ENCODE measurements around the gene EIF2S3. TPM values are rescaled to one million over a fixed set of nuclear protein-coding genes. Genes with fewer than 3 reads are reported as not detected.
A peak's percentile ranks its signal among the peaks of the same experiment; 100 is the strongest.

Gene EIF2S3
- total RNA-seq (100 to 1,000 TPM; 259 to 277 TPM), polyA plus RNA-seq (95.6 TPM)

- peak within 1 kb of the TSS in 2 of 8 donors; percentile 99 to 100 for H3K27ac Mint-ChIP-seq
These were observed at the start of gene EIF2S3 for GRCh38 chrX:24054182-24055042. TSS of gene EIF2S3 (plus strand) at chrX:24054956. CDS start at chrX:24054969, 13 bp downstream.

DNA sequence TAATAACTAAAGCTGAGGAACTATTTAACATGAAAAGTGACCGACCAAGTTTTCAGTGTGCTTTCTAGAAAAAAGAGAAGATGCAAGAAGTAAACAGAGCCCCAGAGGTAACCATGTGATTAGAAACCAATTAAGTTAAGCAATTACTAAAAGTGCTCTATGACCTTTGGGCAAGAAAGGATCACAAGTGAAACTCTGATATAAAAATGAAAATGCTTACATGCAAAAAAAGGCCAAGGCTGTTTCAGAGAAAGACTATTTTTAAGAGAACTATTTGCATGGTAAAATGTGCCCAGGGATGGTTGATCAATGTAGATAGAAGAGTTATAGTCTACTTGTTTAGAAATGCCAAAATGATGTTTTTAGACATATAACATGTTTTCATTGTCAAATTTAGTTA is 49.7 kb upstream of the EIF2S3 start:
- Histone ChIP-seq H3K4me1 (ENCODE audit: insufficient read depth, low read length) (no peaks in the 10 kb centered on the region), H3K27ac (ENCODE audit: low read depth, low read length) (no peak overlapping the region), H3K9me3 (ENCODE audit: low read length) (no peaks in the 10 kb centered on the region), H3K27me3 (ENCODE audit: insufficient read depth, low read length, poor library complexity, severe bottlenecking) (no peaks in the 10 kb centered on the region), H3K4me3 (ENCODE audit: low read length) (no peak overlapping the region), H3K36me3 (ENCODE audit: insufficient read depth, low read length) (no peaks in the 10 kb centered on the region)
- Mint-ChIP-seq H3K4me3 (no peak overlapping the region), H3K9me3 (peaks cover 0 to 2% (median 0%) of the 10 kb centered on the region in 5 donors), H3K4me1 (peaks cover 11 to 22% (median 20%) of the 10 kb centered on the region in 3 donors), H3K36me3 (peaks cover 1 to 32% (median 2%) of the 10 kb centered on the region in 3 donors), H3K27ac (no peak overlapping the region), H3K27me3 (peaks cover 0 to 10% of the 10 kb centered on the region in 2 donors)
- no peak for DNase-seq
- POLR2A ChIA-PET = no interaction called here
- CTCF ChIA-PET = no interaction called here

More at GRCh38 chrX:24054182-24055042, at the start of gene EIF2S3:
- peak within 1 kb of the TSS; percentile 90 for H3K4me3 ChIP-seq (ENCODE audit: low read length)
- H3K9me3 ChIP-seq (ENCODE audit: low read length) = no peaks in the 10 kb centered on the region
- no peaks in the 10 kb centered on the region for H3K9me3 Mint-ChIP-seq
- CTCF ChIA-PET = interaction anchor here (0.6 to 4.6 kb wide), 33 partner anchors 12 to 424 kb away, joined by 3 to 47 read pairs (median 4); partner anchors contain the start of genes APOO, CXorf58, KLHL15 and PRDX4
- no peaks in the 10 kb centered on the region for H3K36me3 ChIP-seq (ENCODE audit: insufficient read depth, low read length)
- peak within 1 kb of the TSS in 1 of 7 donors; percentile 95 for H3K4me3 Mint-ChIP-seq
- peaks cover 0 to 24% (median 7%) of the 10 kb centered on the region in 3 donors for H3K36me3 Mint-ChIP-seq
- POLR2A ChIA-PET = interaction anchor here (0.6 to 2.8 kb wide), 18 partner anchors 21 to 411 kb away, joined by 3 to 43 read pairs (median 4); partner anchors contain the start of genes ACOT9, APOO, CXorf58 and KLHL15
- H3K27me3 Mint-ChIP-seq = no peaks in the 10 kb centered on the region
- DNase-seq = peak; percentile 72 to 96 (median 90)
- H3K27me3 ChIP-seq (ENCODE audit: insufficient read depth, low read length, poor library complexity, severe bottlenecking) = no peaks in the 10 kb centered on the region
- peak within 1 kb of the TSS; percentile 90 for H3K27ac ChIP-seq (ENCODE audit: low read depth, low read length)
- H3K4me1 Mint-ChIP-seq = peaks cover 8 to 16% (median 13%) of the 10 kb centered on the region in 3 donors
- H3K4me1 ChIP-seq (ENCODE audit: insufficient read depth, low read length) = peaks cover 7% of the 10 kb centered on the region

- H3K4me3 ChIP-seq (ENCODE audit: low read length) = no peak overlapping the region
- H3K36me3 Mint-ChIP-seq = peaks cover 2 to 29% (median 5%) of the 10 kb centered on the region in 3 donors
- H3K4me1 Mint-ChIP-seq = peaks cover 18 to 30% (median 27%) of the 10 kb centered on the region in 3 donors
- DNase-seq = no peak
- no peak overlapping the region for H3K4me3 Mint-ChIP-seq
- ChIA-PET CTCF (no interaction called here), POLR2A (interaction anchor here (0.5 kb wide), 1 partner anchor 256 kb away, joined by 6 read pairs; no protein-coding TSS in a partner anchor)
- H3K9me3 Mint-ChIP-seq = peaks cover 0 to 2% (median 0%) of the 10 kb centered on the region in 5 donors
- no peaks in the 10 kb centered on the region for H3K9me3 ChIP-seq (ENCODE audit: low read length)
- H3K27ac ChIP-seq (ENCODE audit: low read depth, low read length) = no peak overlapping the region
- no peaks in the 10 kb centered on the region for H3K4me1 ChIP-seq (ENCODE audit: insufficient read depth, low read length)
- H3K27me3 ChIP-seq (ENCODE audit: insufficient read depth, low read length, poor library complexity, severe bottlenecking) = no peaks in the 10 kb centered on the region
- peaks cover 0 to 15% of the 10 kb centered on the region in 2 donors for H3K27me3 Mint-ChIP-seq
- H3K36me3 ChIP-seq (ENCODE audit: insufficient read depth, low read length) = no peaks in the 10 kb centered on the region
- H3K27ac Mint-ChIP-seq = peak overlapping the region in 1 of 8 donors; percentile 35
These were observed 48.9 kb upstream of the EIF2S3 start for GRCh38 chrX:24005867-24006266.

- H3K4me1 Mint-ChIP-seq = peaks cover 33 to 47% (median 41%) of the 10 kb centered on the region in 3 donors
- H3K4me1 ChIP-seq (ENCODE audit: insufficient read depth, low read length) = peaks cover 9% of the 10 kb centered on the region
- no peak overlapping the region for H3K4me3 ChIP-seq (ENCODE audit: low read length)
- H3K36me3 ChIP-seq (ENCODE audit: insufficient read depth, low read length) = no peaks in the 10 kb centered on the region
- H3K27me3 Mint-ChIP-seq = peaks cover 0 to 25% of the 10 kb centered on the region in 2 donors
- peak overlapping the region in 1 of 7 donors; percentile 2 for H3K4me3 Mint-ChIP-seq
- H3K27ac Mint-ChIP-seq = peak overlapping the region in 1 of 8 donors; percentile 55
- no peaks in the 10 kb centered on the region for H3K27me3 ChIP-seq (ENCODE audit: insufficient read depth, low read length, poor library complexity, severe bottlenecking)
- peaks cover 2 to 11% (median 5%) of the 10 kb centered on the region in 3 donors for H3K36me3 Mint-ChIP-seq
- no peak for DNase-seq
- ChIA-PET CTCF (no interaction called here), POLR2A (interaction anchor here (1.0 kb wide), 1 partner anchor 13 kb away, joined by 4 read pairs; no protein-coding TSS in a partner anchor)
- peaks cover 0 to 2% (median 0%) of the 10 kb centered on the region in 5 donors for H3K9me3 Mint-ChIP-seq
- no peaks in the 10 kb centered on the region for H3K9me3 ChIP-seq (ENCODE audit: low read length)
- H3K27ac ChIP-seq (ENCODE audit: low read depth, low read length) = no peak overlapping the region
These were observed 42.5 kb upstream of the EIF2S3 start for GRCh38 chrX:24012266-24012665.

GRCh38 chrX:24014388-24015018 is 40.3 kb upstream of the EIF2S3 start:
- Mint-ChIP-seq H3K4me1 (peaks cover 30 to 48% (median 38%) of the 10 kb centered on the region in 3 donors), H3K36me3 (peaks cover 1 to 12% (median 5%) of the 10 kb centered on the region in 3 donors), H3K4me3 (peak overlapping the region in 5 of 7 donors; percentile 33 to 50 (median 43)), H3K27me3 (peaks cover 0 to 18% of the 10 kb centered on the region in 2 donors), H3K27ac (peak overlapping the region in 7 of 8 donors; percentile 4 to 86 (median 45)), H3K9me3 (peaks cover 0 to 2% (median 0%) of the 10 kb centered on the region in 5 donors)
- H3K4me1 ChIP-seq (ENCODE audit: insufficient read depth, low read length) = peaks cover 9% of the 10 kb centered on the region
- CTCF ChIA-PET = no interaction called here
- H3K27ac ChIP-seq (ENCODE audit: low read depth, low read length) = no peak overlapping the region
- DNase-seq = peak in 1 of 5 donors; percentile 21
- no peaks in the 10 kb centered on the region for H3K27me3 ChIP-seq (ENCODE audit: insufficient read depth, low read length, poor library complexity, severe bottlenecking)
- H3K4me3 ChIP-seq (ENCODE audit: low read length) = no peak overlapping the region
- no peaks in the 10 kb centered on the region for H3K9me3 ChIP-seq (ENCODE audit: low read length)
- POLR2A ChIA-PET = no interaction called here
- no peaks in the 10 kb centered on the region for H3K36me3 ChIP-seq (ENCODE audit: insufficient read depth, low read length)

- no peaks in the 10 kb centered on the region for H3K9me3 Mint-ChIP-seq
- H3K4me3 Mint-ChIP-seq = no peak overlapping the region
- Histone ChIP-seq H3K36me3 (ENCODE audit: insufficient read depth, low read length) (no peaks in the 10 kb centered on the region), H3K4me3 (ENCODE audit: low read length) (no peak overlapping the region), H3K27me3 (ENCODE audit: insufficient read depth, low read length, poor library complexity, severe bottlenecking) (no peaks in the 10 kb centered on the region), H3K27ac (ENCODE audit: low read depth, low read length) (no peak overlapping the region), H3K9me3 (ENCODE audit: low read length) (no peaks in the 10 kb centered on the region), H3K4me1 (ENCODE audit: insufficient read depth, low read length) (peaks cover 28% of the 10 kb centered on the region)
- H3K4me1 Mint-ChIP-seq = peaks cover 36 to 54% (median 45%) of the 10 kb centered on the region in 3 donors
- ChIA-PET POLR2A (interaction anchor here (0.6 kb wide), 1 partner anchor 47 kb away, joined by 3 read pairs; no protein-coding TSS in a partner anchor), CTCF (no interaction called here)
- no peak overlapping the region for H3K27ac Mint-ChIP-seq
- no peak for DNase-seq
- peaks cover 0 to 15% (median 2%) of the 10 kb centered on the region in 3 donors for H3K36me3 Mint-ChIP-seq
- peaks cover 0 to 11% of the 10 kb centered on the region in 2 donors for H3K27me3 Mint-ChIP-seq
These were observed 37.1 kb upstream of the EIF2S3 start for GRCh38 chrX:24017674-24018073.

DNA sequence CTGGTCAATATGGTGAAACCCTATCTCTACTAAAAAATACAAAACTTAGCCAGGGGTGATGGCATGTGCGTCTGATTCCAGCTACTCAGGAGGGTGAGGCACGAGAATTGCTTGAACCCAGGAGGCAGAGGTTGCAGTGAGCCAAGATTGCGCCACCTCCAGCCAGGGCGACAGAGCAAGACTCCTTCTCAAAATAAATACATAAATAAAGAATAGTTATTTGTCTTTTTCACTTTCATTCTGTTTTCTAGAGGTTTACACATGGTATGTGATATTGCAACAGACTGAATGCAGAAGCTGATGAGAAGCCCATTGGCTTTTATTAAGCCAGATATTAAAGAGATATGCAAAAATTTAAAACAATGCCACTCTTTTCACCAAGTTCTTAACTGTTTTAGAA is 35.9 kb upstream of the EIF2S3 start:
- H3K9me3 ChIP-seq (ENCODE audit: low read length) = no peaks in the 10 kb centered on the region
- peaks cover 28% of the 10 kb centered on the region for H3K4me1 ChIP-seq (ENCODE audit: insufficient read depth, low read length)
- Mint-ChIP-seq H3K27ac (peak overlapping the region in 1 of 8 donors; percentile 38), H3K27me3 (peaks cover 0 to 8% of the 10 kb centered on the region in 2 donors), H3K9me3 (no peaks in the 10 kb centered on the region), H3K36me3 (peaks cover 0 to 16% (median 2%) of the 10 kb centered on the region in 3 donors), H3K4me1 (peaks cover 42 to 62% (median 54%) of the 10 kb centered on the region in 3 donors), H3K4me3 (no peak overlapping the region)
- no peak for DNase-seq
- H3K27me3 ChIP-seq (ENCODE audit: insufficient read depth, low read length, poor library complexity, severe bottlenecking) = no peaks in the 10 kb centered on the region
- no peak overlapping the region for H3K27ac ChIP-seq (ENCODE audit: low read depth, low read length)
- CTCF ChIA-PET = interaction anchor here (1.1 kb wide), 1 partner anchor 35 kb away, joined by 3 read pairs; no protein-coding TSS in a partner anchor
- H3K4me3 ChIP-seq (ENCODE audit: low read length) = no peak overlapping the region
- POLR2A ChIA-PET = no interaction called here
- H3K36me3 ChIP-seq (ENCODE audit: insufficient read depth, low read length) = no peaks in the 10 kb centered on the region

Data from CD8-positive, alpha-beta memory T cell (primary cell).